ENCODE data around the gene CUX1.
A peak's percentile ranks its signal among the peaks of the same experiment; 100 is the strongest.

The CUX1 gene

DNA sequence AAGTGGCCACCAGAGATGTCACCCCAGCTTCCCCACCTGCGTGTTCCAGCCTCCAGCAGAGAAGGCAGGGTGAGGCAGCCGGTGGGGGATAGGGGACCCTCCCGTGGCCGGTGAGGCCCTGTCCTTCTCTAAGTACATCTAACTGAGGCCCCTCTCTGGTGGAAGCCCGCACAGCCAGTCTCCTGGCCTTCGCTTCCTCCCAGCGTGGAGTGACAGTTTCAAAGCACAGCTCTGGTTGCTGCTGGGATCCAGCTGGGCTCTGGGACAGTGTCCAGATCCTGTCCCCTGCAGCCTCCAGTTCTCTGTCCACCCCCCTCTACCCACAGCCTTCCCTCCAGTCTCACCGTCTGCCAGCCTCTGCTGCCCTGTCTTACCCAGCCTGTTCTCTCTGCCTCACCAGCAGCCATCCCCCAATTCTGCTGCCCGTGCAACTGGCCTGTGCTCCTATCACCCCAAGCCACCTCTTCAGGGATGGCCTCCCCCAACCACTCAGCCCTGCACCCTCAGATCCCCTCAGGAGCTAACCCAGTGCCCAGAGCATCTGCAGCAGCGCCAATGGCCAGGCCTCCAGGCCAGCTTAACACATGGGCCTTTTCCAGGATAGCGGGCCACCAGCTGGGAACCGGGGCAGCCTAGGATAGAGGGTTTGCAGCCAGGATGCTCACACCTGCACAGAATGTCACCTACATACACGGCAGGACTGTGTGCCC lies 452.9 kb downstream of the CUX1 start:
- TF ChIP-seq, protein P1, sequence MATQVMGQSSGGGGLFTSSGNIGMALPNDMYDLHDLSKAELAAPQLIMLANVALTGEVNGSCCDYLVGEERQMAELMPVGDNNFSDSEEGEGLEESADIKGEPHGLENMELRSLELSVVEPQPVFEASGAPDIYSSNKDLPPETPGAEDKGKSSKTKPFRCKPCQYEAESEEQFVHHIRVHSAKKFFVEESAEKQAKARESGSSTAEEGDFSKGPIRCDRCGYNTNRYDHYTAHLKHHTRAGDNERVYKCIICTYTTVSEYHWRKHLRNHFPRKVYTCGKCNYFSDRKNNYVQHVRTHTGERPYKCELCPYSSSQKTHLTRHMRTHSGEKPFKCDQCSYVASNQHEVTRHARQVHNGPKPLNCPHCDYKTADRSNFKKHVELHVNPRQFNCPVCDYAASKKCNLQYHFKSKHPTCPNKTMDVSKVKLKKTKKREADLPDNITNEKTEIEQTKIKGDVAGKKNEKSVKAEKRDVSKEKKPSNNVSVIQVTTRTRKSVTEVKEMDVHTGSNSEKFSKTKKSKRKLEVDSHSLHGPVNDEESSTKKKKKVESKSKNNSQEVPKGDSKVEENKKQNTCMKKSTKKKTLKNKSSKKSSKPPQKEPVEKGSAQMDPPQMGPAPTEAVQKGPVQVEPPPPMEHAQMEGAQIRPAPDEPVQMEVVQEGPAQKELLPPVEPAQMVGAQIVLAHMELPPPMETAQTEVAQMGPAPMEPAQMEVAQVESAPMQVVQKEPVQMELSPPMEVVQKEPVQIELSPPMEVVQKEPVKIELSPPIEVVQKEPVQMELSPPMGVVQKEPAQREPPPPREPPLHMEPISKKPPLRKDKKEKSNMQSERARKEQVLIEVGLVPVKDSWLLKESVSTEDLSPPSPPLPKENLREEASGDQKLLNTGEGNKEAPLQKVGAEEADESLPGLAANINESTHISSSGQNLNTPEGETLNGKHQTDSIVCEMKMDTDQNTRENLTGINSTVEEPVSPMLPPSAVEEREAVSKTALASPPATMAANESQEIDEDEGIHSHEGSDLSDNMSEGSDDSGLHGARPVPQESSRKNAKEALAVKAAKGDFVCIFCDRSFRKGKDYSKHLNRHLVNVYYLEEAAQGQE (IDR thresholded peaks at IDR 0.05; ENCODE audit: low read depth) = no peak
- TF ChIP-seq YY1 (IDR thresholded peaks at IDR 0.05; ENCODE audit: low read depth) (no peak), FOXM1 (IDR thresholded peaks at IDR 0.05; ENCODE audit: borderline replicate concordance, low read depth) (no peak), CEBPB (IDR thresholded peaks at IDR 0.05) (no peak), EGR1 (IDR thresholded peaks at IDR 0.05) (no peak)

DNA sequence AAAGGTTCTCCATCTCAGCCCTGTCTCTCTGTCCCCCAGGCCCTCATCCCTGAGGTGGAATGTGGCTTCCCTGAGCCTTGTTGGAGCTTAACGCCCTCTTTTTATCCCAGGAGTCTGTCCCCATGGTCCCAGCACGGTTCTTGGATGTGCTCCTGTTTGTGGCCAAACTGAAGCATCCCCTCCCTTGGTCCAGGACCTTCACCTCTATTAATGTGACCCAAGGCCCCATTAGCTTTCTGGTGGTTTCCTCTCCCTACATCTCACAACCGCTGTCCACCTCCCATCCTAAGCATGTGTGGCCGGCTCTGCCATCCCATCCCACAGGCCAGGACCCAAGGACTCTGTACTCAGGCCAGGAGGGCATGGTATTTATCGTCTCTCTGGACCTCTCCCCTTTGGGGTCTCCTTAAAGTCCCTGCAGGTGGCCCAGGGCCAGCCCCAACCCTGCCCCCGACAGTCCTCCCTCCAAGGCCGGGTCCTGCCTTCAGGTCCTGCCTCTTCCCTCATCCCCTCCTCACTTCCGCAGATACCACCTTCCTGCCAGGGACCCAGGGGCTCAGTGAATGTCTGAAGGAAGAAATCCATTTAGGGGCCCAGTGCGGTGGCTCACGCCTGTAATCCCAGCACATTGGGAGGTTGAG lies 453.9 kb downstream of the CUX1 start:
- TF ChIP-seq, protein P2, sequence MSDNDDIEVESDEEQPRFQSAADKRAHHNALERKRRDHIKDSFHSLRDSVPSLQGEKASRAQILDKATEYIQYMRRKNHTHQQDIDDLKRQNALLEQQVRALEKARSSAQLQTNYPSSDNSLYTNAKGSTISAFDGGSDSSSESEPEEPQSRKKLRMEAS (IDR thresholded peaks at IDR 0.05) = no peak
- TF ChIP-seq NFIC (IDR thresholded peaks at IDR 0.05) (no peak), TCF12 (IDR thresholded peaks at IDR 0.05; ENCODE audit: low read depth) (no peak), YY1 (IDR thresholded peaks at IDR 0.05; ENCODE audit: low read depth) (no peak)
- TF ChIP-seq, protein P3, sequence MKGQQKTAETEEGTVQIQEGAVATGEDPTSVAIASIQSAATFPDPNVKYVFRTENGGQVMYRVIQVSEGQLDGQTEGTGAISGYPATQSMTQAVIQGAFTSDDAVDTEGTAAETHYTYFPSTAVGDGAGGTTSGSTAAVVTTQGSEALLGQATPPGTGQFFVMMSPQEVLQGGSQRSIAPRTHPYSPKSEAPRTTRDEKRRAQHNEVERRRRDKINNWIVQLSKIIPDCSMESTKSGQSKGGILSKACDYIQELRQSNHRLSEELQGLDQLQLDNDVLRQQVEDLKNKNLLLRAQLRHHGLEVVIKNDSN (IDR thresholded peaks at IDR 0.05) = no peak

DNA sequence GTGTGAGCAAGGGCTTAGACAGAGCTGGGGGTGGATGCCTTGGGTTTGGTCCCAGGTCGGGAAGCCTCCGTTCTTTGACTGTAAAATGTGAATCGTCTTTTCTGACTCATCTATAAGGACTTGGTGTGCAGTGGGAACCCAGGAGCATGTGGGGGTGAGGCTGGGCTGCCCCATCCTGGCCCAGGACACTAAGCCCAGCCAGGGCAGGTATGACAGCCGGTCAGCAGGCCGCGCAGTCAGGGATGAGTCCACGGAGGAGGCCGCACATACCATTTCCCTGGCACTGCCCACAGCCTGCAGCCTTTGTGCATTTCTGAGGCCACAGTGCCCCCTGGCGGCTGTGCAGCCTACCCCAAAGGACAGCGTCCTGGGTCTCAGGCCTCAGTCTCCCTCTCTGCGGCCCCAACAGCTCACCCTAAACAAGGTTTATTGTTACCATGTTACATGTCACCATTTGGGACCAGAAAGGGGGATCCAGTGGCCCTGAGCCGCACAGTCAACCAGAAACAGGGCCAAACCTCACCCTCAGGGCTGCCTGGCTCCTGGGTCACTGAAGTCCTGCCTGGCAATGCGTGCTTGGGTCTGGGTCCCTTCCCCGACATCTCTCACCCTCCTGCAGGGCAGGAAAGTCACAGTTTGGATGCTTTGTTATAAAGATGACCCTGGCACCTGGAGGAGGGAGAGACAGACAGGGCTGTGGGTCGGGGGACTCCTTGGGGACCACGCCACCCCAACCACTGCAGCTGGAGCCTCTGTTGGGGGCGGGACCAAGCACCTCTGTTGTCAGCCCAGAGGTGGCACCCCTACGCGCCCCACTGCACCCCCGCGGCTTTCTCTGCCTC lies 454.9 kb downstream of the CUX1 start:
- peak; percentile 98 for TF ChIP-seq RAD21 (IDR thresholded peaks at IDR 0.05; ENCODE audit: low read depth)
- no peak for TF ChIP-seq TCF12 (IDR thresholded peaks at IDR 0.05; ENCODE audit: low read depth)
- TF ChIP-seq FOXM1 (IDR thresholded peaks at IDR 0.05; ENCODE audit: borderline replicate concordance, low read depth) = no peak

DNA sequence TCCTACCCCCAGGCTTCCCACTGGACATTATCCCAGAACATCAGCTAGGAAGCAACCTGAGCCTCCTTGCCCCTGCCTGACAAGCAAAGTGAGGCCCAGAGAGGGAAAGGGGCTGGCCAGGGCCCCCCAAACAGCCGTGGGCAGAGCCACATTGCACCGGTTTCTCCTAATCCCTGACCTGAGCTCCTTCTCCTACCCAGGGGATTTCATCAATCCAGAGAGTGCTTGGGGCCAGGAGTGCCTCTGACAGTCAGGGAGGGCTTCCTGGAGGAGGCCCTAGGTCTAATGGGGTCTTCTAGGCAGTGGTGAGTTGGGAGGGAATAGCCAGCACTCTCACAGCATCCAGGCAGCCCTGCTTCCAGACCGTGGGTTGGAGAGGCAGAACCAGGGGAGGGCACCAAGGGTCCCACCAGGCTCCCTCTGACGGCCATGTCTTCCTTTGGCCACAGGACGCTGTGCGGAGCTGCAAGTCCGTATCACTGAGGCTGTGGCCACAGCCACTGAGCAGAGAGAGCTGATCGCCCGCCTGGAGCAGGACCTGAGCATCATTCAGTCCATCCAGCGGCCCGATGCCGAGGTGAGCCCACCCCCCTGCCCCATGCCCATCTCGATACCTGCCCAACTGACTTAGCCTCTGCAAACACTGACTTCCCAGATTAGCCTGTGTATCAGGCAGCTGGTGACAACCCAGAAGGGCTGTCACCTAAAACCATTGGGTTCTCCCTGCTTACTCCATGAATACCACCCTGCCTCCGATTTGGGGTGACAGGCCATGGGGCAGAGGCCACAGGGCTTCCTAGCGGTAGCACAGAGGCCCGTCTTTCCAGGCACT lies 455.7 kb downstream of the CUX1 start:
- TF ChIP-seq CEBPB (IDR thresholded peaks at IDR 0.05) = no peak
- TF ChIP-seq EP300 (IDR thresholded peaks at IDR 0.05; ENCODE audit: borderline replicate concordance) = no peak
- TF ChIP-seq EGR1 (IDR thresholded peaks at IDR 0.05) = no peak
- TF ChIP-seq FOXM1 (IDR thresholded peaks at IDR 0.05; ENCODE audit: borderline replicate concordance, low read depth) = no peak
- no peak for TF ChIP-seq TCF12 (IDR thresholded peaks at IDR 0.05; ENCODE audit: low read depth)
- no peak for TF ChIP-seq YY1 (IDR thresholded peaks at IDR 0.05; ENCODE audit: low read depth)
- no peak for TF ChIP-seq TAF1 (IDR thresholded peaks at IDR 0.05; ENCODE audit: low read depth)
- TF ChIP-seq TEAD4 (IDR thresholded peaks at IDR 0.05) = no peak
- TF ChIP-seq, protein P2 (IDR thresholded peaks at IDR 0.05) = no peak
- TF ChIP-seq, protein P1 (IDR thresholded peaks at IDR 0.05; ENCODE audit: low read depth) = no peak
- TF ChIP-seq ZBTB7A (IDR thresholded peaks at IDR 0.05; ENCODE audit: low read depth) = no peak

- no peak for TF ChIP-seq EP300 (IDR thresholded peaks at IDR 0.05; ENCODE audit: borderline replicate concordance)
- no peak for TF ChIP-seq EGR1 (IDR thresholded peaks at IDR 0.05)
- TF ChIP-seq RAD21 (IDR thresholded peaks at IDR 0.05; ENCODE audit: low read depth) = no peak
- TF ChIP-seq, protein P3 (IDR thresholded peaks at IDR 0.05) = peak; percentile 89
- no peak for TF ChIP-seq TAF1 (IDR thresholded peaks at IDR 0.05; ENCODE audit: low read depth)
- no peak for TF ChIP-seq YY1 (IDR thresholded peaks at IDR 0.05; ENCODE audit: low read depth)
- no peak for TF ChIP-seq TCF12 (IDR thresholded peaks at IDR 0.05; ENCODE audit: low read depth)
- TF ChIP-seq, protein P2 (IDR thresholded peaks at IDR 0.05) = 0 out of 2 replicates have a peak, but pooled peaks have one; percentile 13
Observed at GRCh38 chr7:102273749-102274712, 456.6 kb downstream of the CUX1 start.
